Astrocyte (in vitro differentiated cells and primary cell): ENCODE data around the gene AQP6. TPM values are rescaled to one million over a fixed set of nuclear protein-coding genes. Genes with fewer than 3 reads are reported as not detected.

Experiments used
- DNase-seq: peaks from one replicate; pipeline ENCODE4 v3.0.0-alpha.2; 2010; ENCODE audit warnings: low read depth
- FAIRE-seq: peaks from 2 replicates; lab custom pipeline; 2011; peaks lifted over from hg19 to GRCh38; lab: Jason Lieb, UNC
- H2AFZ ChIP-seq: 2 replicates; pipeline ENCODE4 v1.6.0; 2012; ENCODE audit warnings: low read depth, low read length, inconsistent platforms
- H3K27ac ChIP-seq: 2 replicates; pipeline ENCODE4 v1.5.1; 2011; ENCODE audit warnings: low read depth, low read length, inconsistent platforms
- H3K27me3 ChIP-seq: 2 replicates; pipeline ENCODE4 v1.6.0; 2011; ENCODE audit warnings: low read length, inconsistent platforms; ENCODE audit not compliant: insufficient read depth
- H3K36me3 ChIP-seq: 2 replicates; pipeline ENCODE4 v1.5.1; 2011; ENCODE audit warnings: low read length, inconsistent platforms; ENCODE audit not compliant: insufficient read depth
- H3K4me1 ChIP-seq: 2 replicates; pipeline ENCODE4 v1.5.1; 2011; ENCODE audit warnings: low read length, inconsistent platforms; ENCODE audit not compliant: insufficient read depth
- H3K4me2 ChIP-seq: 2 replicates; pipeline ENCODE4 v1.6.0; 2012; ENCODE audit warnings: low read length, inconsistent platforms
- H3K4me3 ChIP-seq: 2 replicates; pipeline ENCODE4 v1.5.1; 2011; ENCODE audit warnings: low read depth, mild to moderate bottlenecking, low read length, inconsistent platforms; ENCODE audit not compliant: insufficient read depth
- H3K79me2 ChIP-seq: 2 replicates; pipeline ENCODE4 v1.6.0; 2012; ENCODE audit warnings: mild to moderate bottlenecking, low read length, inconsistent platforms; ENCODE audit not compliant: insufficient read depth
- H3K9ac ChIP-seq: 2 replicates; pipeline ENCODE4 v1.6.0; 2012; ENCODE audit warnings: mild to moderate bottlenecking, low read length, inconsistent platforms
- H3K9me3 ChIP-seq: 2 replicates; pipeline ENCODE4 v1.5.1; 2012; ENCODE audit warnings: low read depth, mild to moderate bottlenecking, low read length, inconsistent platforms; ENCODE audit not compliant: insufficient read depth
- H4K20me1 ChIP-seq: 2 replicates; pipeline ENCODE4 v1.6.0; 2012; ENCODE audit warnings: low read length, inconsistent platforms; ENCODE audit not compliant: insufficient read depth
- H3K27ac Mint-ChIP-seq: one replicate; pipeline ENCODE4 v1.8.0; 2021; ENCODE audit warnings: mild to moderate bottlenecking, mixed read lengths; ENCODE audit not compliant: unreplicated experiment
- H3K27me3 Mint-ChIP-seq: one replicate; pipeline ENCODE4 v1.8.0; 2021; ENCODE audit warnings: low read depth, mixed read lengths; ENCODE audit not compliant: unreplicated experiment
- H3K36me3 Mint-ChIP-seq: one replicate; pipeline ENCODE4 v1.8.0; 2021; ENCODE audit warnings: low read depth, mixed read lengths; ENCODE audit not compliant: unreplicated experiment
- H3K4me1 Mint-ChIP-seq: one replicate; pipeline ENCODE4 v1.8.0; 2021; ENCODE audit warnings: low read depth, mixed read lengths; ENCODE audit not compliant: unreplicated experiment
- H3K4me3 Mint-ChIP-seq: one replicate; pipeline ENCODE4 v1.8.0; 2021; ENCODE audit warnings: mild to moderate bottlenecking, moderate library complexity, mixed read lengths; ENCODE audit not compliant: unreplicated experiment
- H3K9me3 Mint-ChIP-seq: one replicate; pipeline ENCODE4 v1.8.0; 2021; ENCODE audit warnings: mild to moderate bottlenecking, mixed read lengths; ENCODE audit not compliant: unreplicated experiment
- CTCF ChIP-seq: IDR thresholded peaks from 2 replicates; pipeline ENCODE4 v1.5.1; 2011; ENCODE audit warnings: low read depth, mild to moderate bottlenecking, inconsistent platforms, low read length, moderate library complexity; ENCODE audit not compliant: insufficient read depth
- EZH2 ChIP-seq: IDR thresholded peaks from 2 replicates; pipeline ENCODE4 v1.6.1; 2012; ENCODE audit warnings: mild to moderate bottlenecking, low read length, inconsistent platforms; ENCODE audit not compliant: insufficient read depth
- total RNA-seq: library from RNA; stranded (reverse); gene quantifications from 2 replicates; pipeline ENCODE4 v1.2.1, GENCODE V29; 2021

Gene AQP6
- total RNA-seq, 1 donor from 2014 or later: not detected

- Mint-ChIP-seq H3K4me1 (peaks cover 21% of the 10 kb centered on the region), H3K27me3 (peaks cover 11% of the 10 kb centered on the region), H3K36me3 (no peaks in the 10 kb centered on the region), H3K9me3 (no peaks in the 10 kb centered on the region), H3K27ac (no peak overlapping the region), H3K4me3 (no peak overlapping the region)
- Histone ChIP-seq H3K79me2 (no peaks in the 10 kb centered on the region), H2AFZ (no peak overlapping the region), H3K9me3 (no peaks in the 10 kb centered on the region), H3K9ac (no peak overlapping the region), H4K20me1 (no peaks in the 10 kb centered on the region), H3K4me3 (no peak overlapping the region), H3K27ac (no peak overlapping the region), H3K4me1 (peaks cover 13% of the 10 kb centered on the region), H3K36me3 (no peaks in the 10 kb centered on the region), H3K27me3 (no peaks in the 10 kb centered on the region), H3K4me2 (no peak overlapping the region)
- TF ChIP-seq CTCF (no peak), EZH2 (no peak)
- DNase-seq (no peak), FAIRE-seq (no peak)
These were observed 7.0 kb downstream of the AQP6 start for GRCh38 chr12:49979791-49980190.

GRCh38 chr12:49980501-49981349, 8.0 kb downstream of the AQP6 start:
- Histone ChIP-seq H2AFZ (no peak overlapping the region), H3K79me2 (no peaks in the 10 kb centered on the region), H4K20me1 (no peaks in the 10 kb centered on the region), H3K36me3 (no peaks in the 10 kb centered on the region), H3K9ac (no peak overlapping the region), H3K9me3 (no peaks in the 10 kb centered on the region), H3K27ac (no peak overlapping the region), H3K4me1 (peaks cover 14% of the 10 kb centered on the region), H3K27me3 (no peaks in the 10 kb centered on the region), H3K4me3 (no peak overlapping the region), H3K4me2 (no peak overlapping the region)
- no peaks in the 10 kb centered on the region for H3K36me3 Mint-ChIP-seq
- FAIRE-seq: no peak
- H3K4me3 Mint-ChIP-seq: no peak overlapping the region
- no peak for TF ChIP-seq EZH2
- no peak for TF ChIP-seq CTCF
- H3K27ac Mint-ChIP-seq: no peak overlapping the region
- H3K27me3 Mint-ChIP-seq: peaks cover 11% of the 10 kb centered on the region
- H3K9me3 Mint-ChIP-seq: no peaks in the 10 kb centered on the region
- peaks cover 30% of the 10 kb centered on the region for H3K4me1 Mint-ChIP-seq
- DNase-seq: no peak
